Measurements from ENCODE around the gene C2CD2.

GRCh38 chr21:41867313-41867712 is 86.5 kb downstream of the C2CD2 start:
- TF ChIP-seq CTCF (IDR thresholded peaks at IDR 0.05; ENCODE audit: poor library complexity): no peak
- no peak for TF ChIP-seq EZH2 (IDR thresholded peaks at IDR 0.05; ENCODE audit: borderline replicate concordance)
